Activated gamma-delta T cell treated with anti-CD3 and anti-CD28 coated beads, Interleukin-2, amount 50 U/mL, for 16 hours (primary cell): ENCODE data around the gene DDX52.
"Not testable (repeated sequence)": the region's sequence is repeated elsewhere in the genome, so short reads cannot be mapped to it uniquely, and the experiment has no call there.

Experiments used
- DNase-seq: peaks from one replicate; pipeline ENCODE4 v3.0.0-alpha.2; 2020; ENCODE audit warnings: low read depth

DDX52 gene

DNA sequence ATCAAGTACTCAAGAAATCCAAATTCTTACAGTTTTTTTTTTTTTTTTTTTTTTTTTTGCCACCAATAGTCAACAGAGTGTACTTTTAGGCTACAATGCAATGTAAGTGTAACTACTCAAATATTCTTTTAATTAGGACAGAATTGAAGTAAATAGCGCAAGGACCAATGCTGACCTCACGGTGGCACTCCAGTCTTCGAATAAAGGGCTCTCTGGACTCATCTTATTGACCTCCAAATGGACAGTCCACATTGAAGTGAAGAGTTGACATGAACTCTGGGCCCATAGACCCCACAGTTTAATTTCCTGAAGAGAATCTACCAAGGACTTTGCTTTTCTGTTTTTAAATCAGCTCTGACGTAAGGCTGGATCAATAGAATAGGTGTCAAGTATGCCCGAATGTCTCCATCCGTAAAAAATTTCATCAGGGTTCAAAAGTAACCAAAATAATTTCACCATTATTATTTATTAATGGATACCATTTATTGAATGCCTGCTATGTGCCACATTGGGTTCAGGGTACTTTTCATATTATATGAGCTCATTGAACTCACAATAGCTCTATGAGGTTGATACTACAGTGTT, 7.3 kb upstream of the DDX52 start:
- no peak for DNase-seq

DNA sequence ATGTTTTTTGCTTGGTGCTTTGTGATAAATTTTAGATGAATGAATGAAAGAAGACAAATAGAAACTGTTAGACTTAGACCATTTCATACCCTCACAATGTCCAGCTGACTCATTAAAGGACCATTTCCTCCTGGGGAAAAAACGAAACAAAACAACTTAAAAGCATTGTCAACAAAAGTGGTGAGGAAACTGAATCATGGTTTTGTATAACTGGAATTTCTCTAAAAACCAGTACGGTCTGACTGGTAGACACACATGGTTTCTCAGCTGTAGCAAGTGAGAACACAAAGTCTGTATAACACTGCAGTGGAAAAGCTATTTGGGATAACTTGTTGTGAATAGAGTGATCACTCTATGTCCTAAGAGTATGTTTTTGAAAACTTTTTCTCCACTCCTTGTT, 5.3 kb upstream of the DDX52 start:
- DNase-seq, result no peak

DNA sequence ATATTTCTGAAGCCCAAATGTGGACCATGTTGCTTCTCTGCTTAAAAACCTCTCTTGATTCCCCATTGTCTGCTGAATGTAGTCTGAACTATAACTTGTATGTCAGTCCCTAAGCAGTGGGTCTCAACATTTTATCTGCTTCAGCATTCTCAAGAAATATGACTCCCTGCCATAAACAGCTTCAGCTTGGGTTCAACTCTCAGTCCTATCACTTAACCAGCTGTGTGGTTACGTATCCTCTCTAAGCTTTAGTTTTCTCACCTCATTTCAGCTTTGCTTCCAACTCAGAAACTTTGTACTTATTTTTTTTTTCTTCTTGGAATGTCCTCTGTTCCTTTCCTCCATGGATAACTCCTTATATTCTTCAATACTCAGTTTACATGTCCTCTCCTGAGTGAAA, 4.6 kb upstream of the DDX52 start:
- DNase-seq, result no peak

DNA sequence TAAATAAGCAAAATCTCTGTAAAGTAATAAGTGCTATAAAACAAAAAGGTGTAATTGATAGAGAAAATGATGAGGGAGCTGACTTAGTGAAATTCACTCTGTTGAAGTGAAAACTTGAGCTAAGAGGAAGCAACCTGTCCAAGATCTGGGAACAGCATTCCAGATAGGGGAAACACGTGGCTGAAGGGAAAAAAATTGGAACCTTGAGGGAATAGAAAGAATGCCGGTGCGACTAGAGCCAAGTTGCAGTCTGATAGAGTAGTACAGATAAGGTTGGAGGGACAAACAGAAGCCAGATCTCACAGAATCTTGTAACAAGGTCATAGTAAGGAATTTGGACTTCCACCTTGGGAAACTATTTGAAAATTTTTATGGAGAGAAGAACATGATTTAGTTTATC, 623 bp upstream of the DDX52 start:
- DNase-seq, result no peak

DNA sequence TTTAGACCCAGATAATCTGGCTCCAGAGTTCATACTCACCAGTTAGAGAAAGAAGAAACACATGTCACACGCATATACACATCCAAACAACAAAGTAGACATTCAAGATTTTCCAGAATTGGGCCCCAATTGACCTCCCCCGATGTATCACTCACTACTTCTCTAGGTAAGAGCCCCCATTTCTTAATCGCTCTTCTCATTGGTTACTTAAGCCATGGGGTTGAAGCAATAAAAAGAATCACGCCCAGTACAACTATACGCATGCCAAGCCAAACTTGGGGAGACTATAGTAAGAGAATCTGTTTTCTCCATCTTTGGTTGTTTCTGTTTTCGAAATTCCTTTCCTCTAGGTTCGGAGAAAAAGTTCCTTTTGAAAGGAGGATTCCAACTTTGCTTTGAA, 565 bp downstream of the DDX52 start:
- DNase-seq, result no peak

DNA sequence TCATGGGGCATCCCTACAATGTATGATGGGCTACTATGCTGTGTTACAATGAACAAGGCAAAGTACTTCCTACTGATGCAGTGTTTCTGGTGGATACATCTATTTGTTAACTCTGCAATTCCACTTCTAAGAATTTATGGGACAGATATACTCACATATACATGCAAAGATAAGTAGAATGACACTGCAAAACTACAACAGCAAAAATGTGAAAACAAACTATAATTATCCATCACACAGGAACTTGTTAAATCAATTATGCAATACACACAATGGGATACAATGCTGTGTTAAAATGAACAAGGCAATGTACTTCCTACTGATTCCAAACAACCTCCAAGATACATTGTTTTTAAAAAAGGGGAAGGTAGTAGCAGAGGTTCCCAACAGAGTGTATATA, 3.2 kb downstream of the DDX52 start:
- no peak for DNase-seq

DNA sequence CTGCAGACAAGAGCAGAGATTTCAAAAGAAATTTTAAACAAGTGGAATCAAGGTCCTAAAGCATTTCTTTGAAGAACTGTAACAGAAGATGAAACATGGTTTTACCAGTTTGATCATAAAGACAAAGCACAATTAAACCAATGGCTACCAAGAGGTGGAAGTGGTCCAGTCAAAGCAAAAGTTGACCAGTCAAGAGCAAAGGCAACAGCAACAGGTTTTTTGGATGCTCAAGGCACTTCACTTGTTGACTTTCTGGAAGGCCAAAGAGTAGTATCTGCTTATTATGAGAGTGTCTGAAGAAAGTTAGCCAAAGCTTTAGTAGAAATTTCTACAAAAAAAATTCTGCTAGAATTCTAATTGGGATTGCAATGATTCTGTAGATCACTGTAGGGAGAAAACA, 5.3 kb downstream of the DDX52 start:
- DNase-seq, result no peak

DNA sequence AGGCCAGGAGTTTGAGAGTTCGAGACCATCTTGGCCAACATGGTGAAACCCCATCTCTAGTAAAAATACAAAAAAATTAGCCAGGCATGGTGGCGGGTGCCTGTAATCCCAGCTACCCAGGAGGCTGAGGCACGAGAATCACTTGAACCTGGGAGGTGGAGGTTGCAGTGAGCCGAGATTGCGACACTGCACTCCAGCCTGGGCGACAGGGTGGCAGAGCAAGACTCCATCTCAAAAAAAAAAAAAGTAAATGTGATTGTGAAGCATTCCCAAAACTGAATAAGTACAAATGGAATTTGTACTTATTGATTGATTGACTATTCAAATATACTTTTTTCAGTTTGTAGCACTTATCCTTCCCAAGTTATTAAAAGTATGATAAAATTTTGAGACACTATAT, 26.8 kb downstream of the DDX52 start:
- not testable (repeated sequence) for DNase-seq

DNA sequence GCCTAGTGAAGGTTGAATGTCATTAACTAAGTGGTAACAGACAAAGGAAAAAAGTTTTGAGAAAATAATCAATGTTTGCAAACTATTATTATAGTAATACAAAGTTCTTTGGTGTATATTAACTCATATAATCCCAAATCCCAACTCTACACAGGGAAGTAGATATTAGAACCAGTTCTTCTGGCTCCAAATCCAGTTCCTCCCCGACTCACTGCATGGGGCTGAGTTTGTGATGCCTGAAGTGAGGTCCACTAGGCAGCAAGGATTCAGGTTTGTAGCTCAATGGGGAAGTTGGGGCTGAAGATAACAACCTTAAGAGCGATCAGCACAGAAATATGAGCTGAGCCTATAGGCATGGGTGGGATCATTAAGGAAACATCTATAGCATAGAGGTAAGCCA, 28.4 kb downstream of the DDX52 start:
- no peak for DNase-seq

DNA sequence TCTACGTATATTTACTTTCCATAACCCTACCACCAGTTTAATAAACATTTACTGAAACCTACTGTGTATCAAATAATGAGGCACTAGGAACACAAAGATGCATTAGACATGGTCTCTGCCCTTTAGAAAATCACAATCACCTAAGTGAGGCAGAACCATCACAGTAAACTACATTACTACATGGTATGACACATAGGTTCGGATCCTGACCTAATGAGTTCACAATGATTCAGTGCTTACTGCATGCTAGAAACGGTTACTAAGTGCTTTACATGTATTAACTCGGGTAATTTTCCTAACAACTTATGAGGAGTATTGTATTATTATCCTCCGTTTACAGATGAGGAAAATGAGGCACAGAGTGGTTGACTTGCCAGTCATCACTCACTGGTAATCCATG, 28.9 kb downstream of the DDX52 start:
- DNase-seq, result no peak

DNA sequence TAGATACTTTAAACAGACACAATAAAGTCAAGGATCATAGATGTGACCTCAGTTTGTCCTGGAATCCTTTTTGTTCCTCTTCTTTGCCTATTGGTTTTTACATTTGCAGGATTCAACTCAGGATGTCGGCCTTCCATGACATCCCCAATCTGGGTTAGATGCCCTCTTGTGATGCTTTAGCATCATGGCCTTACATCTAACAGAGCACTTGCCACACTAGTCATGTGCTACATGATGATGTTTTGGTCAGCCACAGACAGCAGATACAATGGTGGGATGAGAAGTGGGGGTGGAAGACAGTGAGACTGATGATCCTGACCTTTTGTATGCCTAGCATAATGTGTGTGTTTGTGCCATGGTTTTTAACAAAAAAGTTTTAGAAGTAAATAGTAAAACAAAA, 32.3 kb downstream of the DDX52 start:
- no peak for DNase-seq

DNA sequence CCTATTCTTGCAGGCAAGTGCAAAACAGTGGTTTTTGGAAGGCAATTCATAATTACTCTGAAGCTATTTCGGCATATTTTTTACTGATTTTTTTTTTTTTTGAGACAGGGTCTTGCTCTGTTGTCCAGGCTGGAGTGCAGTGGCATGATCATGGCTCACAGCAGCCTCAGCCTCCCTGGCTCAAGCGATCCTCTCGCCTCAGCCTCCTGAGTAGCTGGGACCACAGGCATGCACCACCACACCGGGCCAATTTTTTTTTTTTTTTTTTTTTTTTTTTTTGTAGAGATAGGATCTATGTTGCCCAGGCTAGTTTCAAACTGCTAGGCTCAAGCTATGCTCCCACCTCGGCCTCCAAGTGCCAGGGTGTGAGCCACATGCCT, 33.2 kb downstream of the DDX52 start:
- DNase-seq, result not testable (repeated sequence)

DNA sequence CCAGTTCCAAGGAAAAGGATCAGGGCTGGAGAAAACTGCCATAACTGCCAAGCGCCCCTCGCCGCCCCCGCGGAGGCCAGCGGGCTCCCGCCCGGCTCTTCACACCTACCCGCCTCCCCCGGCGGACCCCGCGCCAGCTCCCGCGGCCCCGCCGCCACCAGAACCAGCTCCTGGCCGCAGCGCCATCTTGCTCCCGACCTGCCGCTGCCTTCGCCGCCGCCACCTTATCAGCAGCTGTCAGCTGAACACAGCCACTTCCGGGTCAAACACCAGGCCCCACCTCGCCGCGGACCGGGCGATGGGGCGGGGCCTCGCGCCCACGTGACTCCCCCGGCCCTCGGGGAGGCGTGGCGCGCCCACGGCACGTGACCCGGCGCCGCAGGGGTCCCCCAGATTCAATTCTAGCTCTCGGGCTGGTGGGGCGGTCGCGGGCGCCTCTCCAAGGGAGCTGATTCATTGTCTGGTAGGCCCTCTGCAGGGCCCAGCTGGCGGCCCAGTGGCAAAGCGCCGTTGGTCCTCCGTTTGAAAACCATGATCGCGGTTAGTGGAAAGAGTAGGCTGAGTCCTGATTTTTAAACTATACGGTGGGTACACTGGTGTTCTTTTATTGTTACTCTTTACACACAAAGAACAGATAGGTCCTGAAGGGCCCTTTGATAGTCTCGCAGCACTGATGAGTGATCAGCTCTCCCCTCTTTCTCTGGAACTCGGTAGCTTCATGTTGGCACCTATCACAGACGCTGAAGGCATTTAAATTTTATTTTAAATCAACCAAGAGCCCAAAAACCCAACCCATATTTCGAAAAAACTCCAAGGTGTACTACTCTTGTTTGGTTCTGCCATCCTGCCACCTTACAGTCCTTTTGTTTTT, 33.8 kb downstream of the DDX52 start, which contains the start of gene SYNRG:
Gene SYNRG (minus strand): TSS at position 249 of the 871 bp plus-strand sequence. CDS start 63 bp downstream, at position 186.
- DNase-seq, result peak; percentile 92

DNA sequence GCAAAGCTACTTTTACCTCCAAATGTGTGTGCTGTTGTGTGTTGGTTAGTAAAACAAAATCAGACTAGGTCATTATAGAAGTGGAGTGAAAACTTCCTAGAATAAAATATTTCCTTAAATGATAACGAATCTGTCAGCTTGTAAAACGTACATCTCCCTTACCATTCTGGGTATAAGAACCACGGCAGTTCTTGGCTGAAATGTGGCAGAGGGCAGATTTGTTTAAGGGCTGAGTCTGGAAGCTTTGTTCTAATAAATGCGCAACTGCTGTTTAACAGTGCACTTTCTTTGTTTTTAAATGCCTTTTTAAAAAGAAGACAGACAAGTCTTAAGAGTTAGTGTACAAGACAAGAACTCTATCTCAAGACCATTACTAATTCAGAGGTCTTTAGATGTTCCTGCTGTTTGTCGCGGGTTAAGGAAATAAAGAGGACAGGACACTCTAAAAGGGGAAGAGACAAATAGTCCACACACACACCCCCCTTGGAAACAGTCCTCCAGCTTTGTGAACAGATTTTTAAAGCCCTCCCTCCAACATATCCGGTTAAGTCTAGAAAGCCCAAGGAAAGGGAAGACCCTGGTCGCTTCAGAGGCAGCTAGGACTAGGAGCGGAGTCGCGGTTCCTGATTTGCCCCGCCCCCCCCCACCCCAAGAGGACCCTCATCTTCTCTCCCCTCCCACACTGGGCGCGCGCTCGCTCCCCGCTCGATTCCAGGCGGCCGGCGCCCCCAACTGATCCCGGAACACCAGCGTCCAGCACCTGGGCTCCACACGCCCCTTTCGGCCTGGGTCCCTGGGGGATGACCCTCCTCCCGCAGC, 34.7 kb downstream of the DDX52 start:
- DNase-seq, result no peak

DNA sequence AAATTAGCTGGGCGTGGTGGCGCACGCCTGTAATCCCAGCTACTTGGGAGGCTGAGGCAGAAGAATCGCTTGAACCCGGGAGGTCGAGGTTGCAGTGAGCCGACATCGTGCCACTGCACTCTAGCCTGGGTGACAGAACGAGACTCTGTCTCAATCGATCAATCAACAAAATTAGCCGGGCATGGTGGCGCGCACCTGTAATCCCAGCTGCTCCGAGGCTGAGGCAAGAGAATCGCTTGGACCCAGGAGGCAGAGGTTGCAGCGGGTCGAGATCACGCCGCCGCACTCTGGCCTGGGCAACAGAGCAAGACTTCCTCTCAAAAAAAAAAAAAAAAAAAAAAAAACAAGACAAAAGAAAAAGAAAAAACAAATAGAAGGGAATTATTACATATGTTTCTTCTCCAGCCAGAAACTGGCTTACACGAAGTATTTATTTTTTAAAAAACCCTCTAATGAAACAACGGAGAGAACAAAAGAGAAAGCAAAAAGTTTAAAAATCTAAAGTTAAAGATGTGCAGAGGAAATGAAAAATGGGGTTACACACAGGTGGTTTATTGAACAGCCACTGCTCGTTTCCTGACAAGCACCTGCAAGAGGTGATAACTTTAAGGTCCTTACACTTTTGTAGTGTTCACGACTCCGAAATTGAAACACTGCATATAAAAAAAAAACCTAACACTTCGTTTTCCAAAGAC, 35.5 kb downstream of the DDX52 start:
- DNase-seq, result no peak

DNA sequence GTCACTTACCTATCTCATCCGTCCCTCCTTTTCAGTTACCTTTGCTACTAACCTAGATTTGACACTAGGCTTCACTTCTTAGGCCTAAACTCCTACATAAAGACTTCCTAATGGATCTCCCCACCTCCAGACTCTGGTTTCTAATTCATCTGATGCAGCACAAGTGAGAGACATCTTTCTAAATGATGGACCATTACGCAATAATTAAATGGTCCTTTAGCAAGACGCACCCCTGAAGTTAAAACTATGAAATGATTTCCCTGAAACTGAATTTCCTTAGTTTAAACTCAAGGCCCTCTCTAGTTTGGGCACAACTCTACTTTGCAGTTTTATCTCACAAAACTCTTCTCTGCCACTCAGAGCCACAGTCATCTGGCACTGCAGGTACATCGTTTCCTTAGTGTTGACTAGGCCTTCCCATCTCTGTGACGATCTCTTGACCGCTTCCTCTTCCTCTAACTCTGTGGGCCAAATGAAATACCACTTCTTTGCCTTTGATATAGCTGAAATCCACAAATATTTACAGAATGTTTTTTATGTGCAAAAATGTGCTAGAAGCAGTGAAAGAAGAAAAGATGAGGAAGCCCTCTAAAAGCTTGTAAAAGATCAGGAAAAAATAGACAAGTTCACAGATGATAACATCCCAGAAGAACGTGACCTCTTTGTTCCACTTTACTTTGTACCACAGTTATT, 37.3 kb downstream of the DDX52 start:
- no peak for DNase-seq

DNA sequence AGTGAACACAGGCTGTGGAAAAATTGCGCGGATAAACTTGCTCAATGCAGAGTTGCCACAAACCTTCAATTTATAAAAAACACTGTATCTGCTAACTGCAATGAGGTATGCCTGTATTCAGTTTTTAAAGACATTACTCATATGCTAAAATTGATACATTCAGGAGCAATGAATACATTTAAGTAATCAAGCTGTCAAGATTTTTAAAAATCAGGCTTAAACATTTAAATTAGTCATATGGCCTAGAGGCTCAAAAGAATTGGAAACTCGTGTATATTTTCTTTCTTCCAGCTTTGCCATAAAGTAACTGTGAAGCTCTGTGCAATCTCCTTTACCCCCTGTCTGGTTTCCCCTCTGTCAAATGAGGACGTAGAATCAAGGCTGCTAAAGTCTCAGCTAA, 38.2 kb downstream of the DDX52 start:
- no peak for DNase-seq

DNA sequence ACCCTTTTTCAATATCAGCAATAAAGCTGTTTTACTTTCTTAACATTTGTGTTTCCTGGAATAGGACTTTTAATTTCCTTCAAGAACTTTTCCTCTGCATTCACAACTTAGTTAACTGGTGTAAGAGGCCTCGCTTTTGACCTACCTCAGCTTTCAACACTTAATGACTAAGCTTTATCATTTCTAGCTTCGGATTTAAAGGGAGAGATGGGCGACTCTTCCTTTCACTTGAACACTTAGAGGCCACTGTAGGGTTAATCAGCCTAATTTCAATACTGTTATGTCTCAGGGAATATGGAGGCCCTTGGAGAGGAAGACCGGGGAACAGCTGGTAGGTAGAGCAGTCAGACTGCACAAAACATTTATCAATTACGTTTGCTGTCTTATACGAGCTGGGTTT, 38.7 kb downstream of the DDX52 start:
- DNase-seq, result no peak

DNA sequence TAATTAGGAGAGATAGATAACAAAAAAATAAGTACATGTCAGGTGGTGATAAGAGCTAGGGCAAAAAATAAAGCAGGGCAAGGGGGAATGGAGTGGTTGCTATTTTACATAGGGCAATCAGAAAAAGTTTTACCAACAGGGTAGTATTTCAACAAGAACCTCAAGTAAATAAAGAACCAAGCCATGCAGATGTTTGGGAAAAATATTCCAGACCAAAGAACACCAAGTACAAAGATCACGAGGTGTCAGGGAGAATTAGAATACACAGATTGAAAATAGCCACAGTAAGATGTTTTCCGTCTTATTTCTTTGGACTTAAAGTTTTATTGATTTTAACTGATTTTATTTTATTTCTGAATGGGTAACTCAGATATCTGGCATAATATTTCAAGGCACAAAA, 45.1 kb downstream of the DDX52 start:
- no peak for DNase-seq

DNA sequence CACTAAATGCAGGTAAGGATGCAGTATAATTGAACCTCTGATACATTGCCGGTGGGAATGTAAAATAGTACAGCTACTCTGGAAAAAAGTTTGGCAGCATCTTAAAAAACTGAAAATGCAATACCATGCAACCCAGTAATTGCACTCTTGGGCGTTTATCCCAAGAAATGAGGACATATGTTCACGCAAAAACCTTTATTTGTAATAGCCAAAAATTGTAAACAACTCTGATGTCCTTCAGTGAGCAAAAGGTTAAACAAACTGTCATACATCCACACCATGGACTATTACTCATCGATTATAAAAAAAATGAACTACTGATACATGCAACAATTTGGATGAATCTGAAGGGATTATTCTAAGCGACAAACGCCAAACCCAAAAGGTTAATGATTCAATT, 51.0 kb downstream of the DDX52 start:
- DNase-seq, result no peak

DNA sequence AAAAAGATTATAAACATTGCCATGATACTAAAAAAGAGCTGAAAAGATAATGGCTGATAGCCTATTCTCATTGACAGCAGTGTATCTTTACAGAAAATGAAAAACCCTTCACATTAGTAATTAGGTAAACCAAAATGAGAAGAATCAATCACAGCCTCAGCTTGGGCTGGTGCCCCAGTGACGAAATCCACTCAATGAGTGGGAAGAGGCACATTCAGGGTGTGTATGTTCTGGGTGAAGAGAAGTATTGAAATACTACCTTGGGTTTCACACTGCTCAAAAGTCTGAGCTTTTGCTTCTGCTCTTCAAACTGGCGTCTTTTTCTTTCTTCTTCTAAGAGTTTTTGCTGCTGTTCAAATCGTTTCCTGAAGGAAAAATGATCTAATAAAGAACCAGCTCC, 58.2 kb downstream of the DDX52 start:
- no peak for DNase-seq

DNA sequence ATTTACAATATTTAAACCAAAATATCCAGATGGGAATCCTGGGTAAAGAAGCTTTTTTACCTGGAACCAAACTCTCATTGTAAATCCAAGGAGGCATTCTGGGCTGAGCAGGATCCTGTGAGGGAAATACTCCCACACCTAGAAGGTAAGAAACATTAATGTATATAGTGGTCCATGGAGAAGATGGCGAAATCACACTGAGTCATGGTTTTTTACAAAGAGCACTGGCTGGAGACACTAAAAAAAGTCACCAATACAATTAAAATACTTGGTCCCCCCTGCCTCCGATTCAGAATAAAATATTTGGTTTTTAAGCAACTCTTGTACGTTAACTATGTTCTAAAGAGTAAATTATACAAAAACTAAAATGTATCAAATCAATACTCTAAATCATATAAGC, 67.0 kb downstream of the DDX52 start:
- DNase-seq, result no peak
